Astrocyte of the cerebellum (primary cell): ENCODE measurements around the gene PINLYP.

Experiments
- DNase-seq: peaks from one replicate; pipeline ENCODE4 v3.0.0-alpha.2; 2011; ENCODE audit warnings: low read depth
- H3K4me3 ChIP-seq: 2 replicates; pipeline ENCODE4 v1.5.1; 2011; ENCODE audit warnings: mild to moderate bottlenecking, low read depth, low read length, moderate library complexity
- CTCF ChIP-seq: IDR thresholded peaks from 2 replicates; pipeline ENCODE4 v1.5.1; 2012; ENCODE audit warnings: low read length, low read depth, moderate library complexity, mild to moderate bottlenecking; ENCODE audit errors: missing control alignments
- in situ Hi-C: cut with HindIII; loops from 2 replicates; pipeline ENCODE4 v1.10.0; 2017; ENCODE audit warnings: low sequenced_read_pairs

PINLYP gene

GRCh38 chr19:43532962-43533545 is 42.5 kb upstream of the PINLYP start, which contains the start of gene ZNF575:
Gene ZNF575, plus strand, starts transcription at chr19:43533188. Its CDS starts 1,235 bp downstream, at chr19:43534423.
- no peak for TF ChIP-seq CTCF
- in situ Hi-C loops = no loop called here
- peak; percentile 84 for DNase-seq
- H3K4me3 ChIP-seq = peak within 1 kb of the TSS; percentile 51

- TF ChIP-seq CTCF = no peak
- peak; percentile 99 for DNase-seq
- H3K4me3 ChIP-seq = peak overlapping the region; percentile 51
- in situ Hi-C loops = no loop called here
These were observed 41.9 kb upstream of the PINLYP start for GRCh38 chr19:43533546-43534304.

GRCh38 chr19:43534305-43534815 is 41.2 kb upstream of the PINLYP start:
- no peak for TF ChIP-seq CTCF
- peak overlapping the region; percentile 37 for H3K4me3 ChIP-seq
- DNase-seq = no peak
- in situ Hi-C loops = no loop called here

- in situ Hi-C loops = no loop called here
- no peak overlapping the region for H3K4me3 ChIP-seq
- peak; percentile 46 for DNase-seq
- peak; percentile 67 for TF ChIP-seq CTCF
These were observed 40.5 kb upstream of the PINLYP start for GRCh38 chr19:43534816-43535761.

GRCh38 chr19:43538922-43539321 is 36.7 kb upstream of the PINLYP start:
- in situ Hi-C loops = no loop called here
- H3K4me3 ChIP-seq = no peak overlapping the region
- no peak for DNase-seq
- TF ChIP-seq CTCF = no peak

GRCh38 chr19:43540381-43540780 is 35.2 kb upstream of the PINLYP start:
- in situ Hi-C loops = no loop called here

More at GRCh38 chr19:43540381-43540780, 35.2 kb upstream of the PINLYP start:
- TF ChIP-seq CTCF = no peak
- no peak overlapping the region for H3K4me3 ChIP-seq
- no peak for DNase-seq
